H54 (cell line): ENCODE data around the gene TBCD.

Experiments used
- DNase-seq: peaks from one replicate; pipeline ENCODE4 v3.0.0; 2011; ENCODE audit warnings: low spot score, mixed read lengths; ENCODE audit not compliant: insufficient read length
- FAIRE-seq: peaks from 3 replicates; lab custom pipeline; 2011; peaks lifted over from hg19 to GRCh38; lab: Jason Lieb, UNC
- POLR2A ChIP-seq: IDR thresholded peaks from 2 replicates; pipeline ENCODE4 v1.6.1; 2011; ENCODE audit warnings: low read depth, mild to moderate bottlenecking, low read length

TBCD gene

DNA sequence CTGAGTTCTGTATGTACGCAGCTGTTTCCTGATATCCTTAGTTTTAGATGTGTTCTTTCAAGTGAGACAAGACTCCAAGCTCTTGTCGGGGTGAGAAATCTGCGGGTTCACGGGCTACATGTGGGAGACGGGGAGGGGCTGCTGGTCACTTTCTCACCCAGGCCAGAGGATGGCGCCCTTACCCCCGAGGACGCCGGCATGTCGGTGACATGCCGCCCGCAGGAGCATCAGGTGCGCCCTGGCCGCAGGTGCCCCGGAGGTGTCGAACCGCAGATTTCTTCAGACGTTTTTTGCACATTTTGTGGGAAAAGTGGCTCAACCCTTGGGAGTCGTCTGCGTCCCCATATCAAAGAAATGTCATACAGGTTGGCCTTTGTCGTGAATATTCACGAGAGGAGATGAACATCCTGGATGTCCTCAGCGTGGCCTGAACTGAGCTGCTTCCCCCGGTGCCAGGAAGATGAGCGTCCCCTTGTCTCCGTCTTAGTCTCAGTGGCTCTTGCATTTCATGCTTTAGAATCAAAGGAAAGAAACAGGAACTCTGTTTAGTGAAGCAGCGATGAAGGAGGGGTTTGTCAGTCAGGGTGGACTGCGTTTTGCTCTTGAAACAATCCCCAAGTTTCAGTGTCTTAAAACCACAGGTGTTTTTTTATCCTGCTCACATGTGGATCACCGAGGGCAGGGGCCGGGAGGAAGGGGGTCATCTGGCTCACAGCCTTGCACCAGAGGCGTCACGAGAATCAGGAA lies 163.3 kb downstream of the TBCD start:
- FAIRE-seq (no peak), DNase-seq (no peak)
- TF ChIP-seq POLR2A = no peak

DNA sequence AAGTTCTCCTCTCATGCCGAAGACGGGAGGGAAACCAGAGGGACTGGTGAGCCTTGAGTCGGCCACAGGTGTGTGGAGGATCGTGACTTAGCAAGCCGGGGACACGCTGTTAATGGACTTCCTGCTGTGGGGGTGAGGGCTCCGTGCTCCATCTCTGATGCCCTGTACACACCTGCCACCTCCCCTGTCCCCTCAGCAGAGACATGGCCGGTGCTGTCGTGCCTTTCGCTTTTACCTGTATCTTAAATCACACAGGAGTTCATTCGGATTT lies 163.8 kb downstream of the TBCD start:
- FAIRE-seq (no peak), DNase-seq (no peak)
- no peak for TF ChIP-seq POLR2A

DNA sequence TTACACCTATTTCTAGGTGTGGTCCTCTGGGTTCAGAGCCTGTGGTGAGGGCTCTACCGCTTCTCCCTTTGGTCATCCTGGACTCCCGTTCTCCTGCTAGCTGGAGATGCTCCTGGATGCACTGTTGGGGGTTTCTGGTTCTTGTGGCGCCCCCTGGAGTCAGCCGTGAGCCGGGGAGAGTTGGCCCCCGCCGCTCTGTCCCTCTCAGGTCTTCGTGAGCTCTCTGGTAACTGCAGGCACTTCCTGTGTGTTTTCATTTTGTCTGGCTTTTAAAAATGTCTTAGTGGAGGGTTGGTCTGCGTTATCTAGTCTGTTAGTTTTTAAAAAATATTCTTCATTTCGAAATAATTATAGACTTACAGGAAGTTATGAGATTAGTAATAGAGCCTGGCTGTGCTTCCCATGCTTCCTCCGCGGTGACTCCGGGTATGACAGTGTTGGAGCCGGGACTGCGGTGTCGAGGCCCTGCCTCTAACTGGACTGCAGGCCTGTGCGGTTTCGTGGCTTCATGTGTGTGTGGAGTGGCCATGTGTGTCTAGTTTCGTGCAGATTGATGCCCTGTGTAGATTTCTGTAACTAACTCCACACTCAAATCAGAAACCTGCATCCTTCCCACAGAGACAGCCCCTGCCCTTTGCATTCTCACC lies 166.0 kb downstream of the TBCD start:
- peak; percentile 33 for DNase-seq
- TF ChIP-seq POLR2A = no peak
- no peak for FAIRE-seq

DNA sequence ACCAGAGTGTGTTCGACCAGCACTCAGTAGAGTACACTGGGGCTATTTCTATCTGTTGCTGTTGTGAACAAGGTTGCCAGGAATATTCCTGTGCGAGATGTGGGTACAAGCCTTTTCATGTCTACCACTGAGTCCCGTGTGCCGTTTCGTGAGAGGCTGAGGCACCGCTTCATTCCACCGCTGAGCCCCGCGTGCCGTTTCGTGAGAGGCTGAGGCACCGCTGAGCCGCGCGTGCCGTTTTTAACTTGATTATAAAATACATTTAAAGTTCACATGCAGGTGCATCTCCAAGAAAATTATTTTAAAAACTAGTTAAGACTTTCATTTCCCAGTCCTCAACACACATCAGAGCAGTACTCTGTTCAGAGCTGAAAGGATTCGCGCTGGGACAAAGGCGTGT lies 166.6 kb downstream of the TBCD start:
- DNase-seq (no peak), FAIRE-seq (no peak)
- no peak for TF ChIP-seq POLR2A

DNA sequence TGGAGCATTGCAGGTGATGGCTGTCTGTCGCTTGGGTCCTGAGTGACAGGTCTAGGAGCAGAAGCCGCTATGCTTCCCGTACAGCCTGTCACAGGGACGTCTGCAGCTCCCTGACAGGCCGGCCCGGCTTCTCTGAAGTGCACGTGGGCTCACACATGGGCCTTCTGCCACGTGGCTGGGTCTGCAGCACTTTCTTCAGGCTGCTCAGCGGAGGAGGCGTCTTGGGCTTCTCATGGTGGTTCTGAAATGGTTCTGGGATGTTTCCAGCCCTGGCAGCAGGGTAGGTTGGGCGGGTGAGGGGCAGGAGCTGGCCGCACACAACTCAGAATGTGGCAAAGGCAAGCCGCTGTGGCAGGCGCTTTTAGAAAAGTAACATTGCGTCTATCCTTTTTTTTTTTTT lies 168.3 kb downstream of the TBCD start:
- no peak for FAIRE-seq
- no peak for TF ChIP-seq POLR2A

DNA sequence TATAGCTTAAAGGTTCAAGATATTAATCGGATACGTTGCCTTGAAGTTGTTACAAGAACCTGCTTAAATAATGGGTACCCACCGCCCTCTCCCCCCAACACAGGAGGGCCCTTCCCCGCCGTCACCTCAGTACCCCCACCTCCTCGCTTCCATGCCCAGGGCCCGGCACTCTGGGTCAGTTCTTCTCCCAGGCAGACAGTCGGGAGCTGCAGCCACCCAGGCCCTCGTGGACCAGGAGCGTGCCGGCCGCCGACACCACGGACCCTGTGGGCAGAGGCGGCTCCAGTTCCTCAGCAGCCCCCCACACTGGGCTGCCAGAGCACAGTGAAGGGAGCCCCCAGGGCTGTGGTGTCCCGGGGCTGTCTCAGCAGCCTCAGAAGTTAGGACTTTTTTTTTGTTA lies 168.8 kb downstream of the TBCD start:
- no peak for FAIRE-seq
- no peak for DNase-seq
- no peak for TF ChIP-seq POLR2A

More for the DNA sequence above, 168.3 kb downstream of the TBCD start:
- no peak for DNase-seq

DNA sequence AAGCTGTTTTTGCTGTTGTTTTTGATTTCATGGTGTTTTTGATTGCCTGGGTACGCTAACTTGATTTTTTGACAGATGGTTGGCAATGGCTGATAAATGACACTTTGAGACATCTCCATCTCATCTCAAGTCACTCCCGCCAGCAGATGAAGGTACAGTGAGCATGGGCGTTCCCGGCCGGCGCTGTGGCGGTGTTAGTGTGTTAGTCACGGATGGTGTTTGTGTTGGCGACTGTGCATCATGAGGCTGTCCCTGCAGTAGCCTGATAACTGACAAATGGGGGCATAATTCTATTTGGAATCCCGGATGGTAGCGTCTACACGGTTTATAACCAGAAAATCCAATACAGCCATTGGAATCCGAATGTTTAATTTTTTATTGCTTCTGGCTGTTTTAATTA lies 169.6 kb downstream of the TBCD start:
- FAIRE-seq (no peak), DNase-seq (no peak)
- TF ChIP-seq POLR2A = no peak

DNA sequence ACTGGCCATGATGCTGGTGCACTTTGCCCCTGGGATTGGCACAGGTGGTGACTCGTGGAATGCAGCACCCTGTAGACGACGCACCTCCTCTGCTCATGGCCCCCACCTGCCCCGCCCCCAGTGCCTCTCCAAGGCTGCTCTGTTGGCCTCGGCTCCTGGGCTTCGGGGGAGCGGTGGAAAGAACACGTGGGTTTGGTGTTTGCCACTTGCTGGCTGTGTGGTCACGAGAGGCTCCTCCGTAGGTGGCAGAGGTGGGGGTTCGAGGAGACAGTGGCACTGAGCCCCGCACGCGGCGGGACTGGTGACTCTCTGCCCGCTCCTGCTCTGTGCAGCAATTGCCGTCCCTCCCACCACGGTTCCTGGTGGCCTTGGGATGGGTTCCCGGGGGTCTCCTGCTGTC lies 170.8 kb downstream of the TBCD start:
- FAIRE-seq = no peak
- TF ChIP-seq POLR2A = no peak

DNA sequence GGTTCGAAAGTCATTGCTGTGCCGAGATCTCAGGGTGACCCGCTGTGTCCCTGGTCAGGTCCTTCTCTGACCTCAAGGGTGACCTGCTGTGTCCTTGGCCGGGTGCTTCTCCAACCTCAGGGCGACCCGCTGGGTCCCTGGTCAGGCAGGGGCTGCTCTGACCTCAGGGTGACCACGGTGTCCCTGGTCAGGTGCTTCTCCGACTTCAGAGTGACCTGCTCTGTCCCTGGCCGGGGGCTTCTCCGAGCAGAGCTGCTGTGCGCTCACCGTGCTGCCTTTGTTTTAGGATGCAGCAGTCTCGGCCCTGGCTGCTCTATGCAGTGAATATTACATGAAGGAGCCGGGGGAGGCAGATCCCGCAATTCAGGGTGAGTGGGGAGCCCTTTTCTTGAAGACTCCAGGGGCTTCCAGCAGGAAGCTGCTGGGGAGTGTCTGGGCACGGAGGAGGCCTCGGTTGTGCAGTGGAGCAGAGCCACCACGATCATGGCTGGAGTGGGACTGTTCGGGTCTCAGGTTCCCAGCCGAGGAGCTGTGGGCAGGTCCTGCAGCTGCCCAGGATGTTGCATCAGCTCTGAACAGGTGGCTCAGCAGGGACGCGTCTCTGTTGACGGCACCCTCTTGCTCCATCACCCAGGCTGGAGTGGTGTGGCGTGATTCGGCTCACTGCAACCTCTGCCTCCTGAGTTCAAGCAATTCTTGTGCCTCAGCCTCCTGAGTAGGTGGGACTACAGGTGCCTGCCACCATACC lies 171.7 kb downstream of the TBCD start:
- DNase-seq (no peak), FAIRE-seq (no peak)
- no peak for TF ChIP-seq POLR2A

More for the DNA sequence above, 170.8 kb downstream of the TBCD start:
- no peak for DNase-seq

DNA sequence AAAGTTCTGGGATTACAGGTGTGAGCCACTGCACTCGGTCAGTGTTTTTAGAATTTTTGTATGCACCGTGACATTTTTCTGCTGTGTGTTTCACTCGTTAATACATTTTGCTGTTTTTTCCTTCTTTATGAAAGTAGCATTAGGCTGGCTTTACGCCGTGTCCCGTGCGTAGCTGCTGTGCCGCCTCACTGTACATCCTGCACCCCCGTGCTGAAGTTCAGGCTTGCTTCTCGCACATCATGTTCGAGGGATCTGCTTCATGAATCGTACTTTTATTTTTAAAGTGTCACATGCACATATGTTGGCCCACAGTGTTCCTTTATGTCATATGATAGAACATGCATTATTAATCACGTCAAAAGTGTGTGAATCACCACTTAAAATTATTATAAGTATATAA lies 172.3 kb downstream of the TBCD start:
- DNase-seq (no peak), FAIRE-seq (no peak)
- no peak for TF ChIP-seq POLR2A

DNA sequence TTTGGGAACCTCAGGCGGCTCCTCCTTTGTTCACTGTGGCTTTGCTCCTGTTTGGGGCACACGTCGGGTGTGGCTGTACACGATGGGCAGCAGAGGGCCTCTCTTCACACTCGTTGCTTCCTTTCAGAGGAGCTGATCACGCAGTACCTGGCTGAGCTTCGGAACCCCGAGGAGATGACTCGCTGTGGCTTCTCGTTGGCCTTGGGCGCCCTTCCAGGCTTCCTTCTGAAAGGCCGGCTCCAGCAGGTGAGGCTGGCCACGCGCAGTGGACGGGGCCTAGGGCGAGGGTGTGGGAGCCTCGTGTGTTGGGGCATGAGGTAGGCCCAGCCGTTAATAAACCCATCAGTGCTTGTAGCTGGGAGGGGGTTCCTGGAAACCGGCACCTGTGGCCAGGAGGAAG lies 172.9 kb downstream of the TBCD start:
- DNase-seq (no peak), FAIRE-seq (no peak)
- no peak for TF ChIP-seq POLR2A

DNA sequence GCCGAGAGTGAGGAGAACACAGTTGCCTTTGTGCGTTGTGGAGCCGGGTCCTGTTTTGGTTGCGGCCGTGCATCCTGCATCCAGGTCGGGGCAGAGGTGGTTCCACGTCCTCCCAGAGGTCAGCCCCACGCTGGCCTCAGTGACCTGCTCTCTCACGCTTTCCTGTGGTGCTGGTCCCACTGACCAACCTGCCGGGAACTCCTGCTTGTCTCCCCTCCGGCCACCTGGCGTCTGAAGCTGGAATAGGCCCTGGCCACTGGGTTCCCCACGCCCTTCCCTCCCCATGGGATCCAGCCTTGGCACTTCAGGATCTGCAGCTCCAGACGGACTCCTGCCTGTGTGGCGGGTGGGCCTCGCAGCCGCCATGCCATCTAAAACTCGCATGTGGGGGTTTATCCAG lies 173.5 kb downstream of the TBCD start:
- TF ChIP-seq POLR2A = no peak
- DNase-seq = no peak
- no peak for FAIRE-seq

DNA sequence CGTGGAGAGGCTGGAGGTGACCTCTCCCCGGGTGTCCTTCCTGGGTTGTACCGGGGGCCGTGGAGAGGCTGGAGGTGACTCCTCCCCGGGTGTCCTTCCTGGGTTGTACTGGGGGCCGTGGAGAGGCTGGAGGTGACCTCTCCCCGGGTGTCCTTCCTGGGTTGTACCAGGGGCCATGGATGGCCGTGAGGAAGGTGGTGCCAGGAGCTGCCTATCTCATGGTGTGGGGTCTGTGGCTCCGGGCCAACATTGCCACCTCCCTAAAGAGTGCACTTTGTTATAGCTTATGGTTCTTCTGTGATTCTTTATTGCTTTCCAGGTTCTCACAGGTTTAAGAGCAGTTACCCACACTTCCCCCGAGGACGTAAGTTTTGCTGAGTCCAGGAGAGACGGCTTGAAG lies 174.2 kb downstream of the TBCD start:
- FAIRE-seq (no peak), DNase-seq (no peak)
- no peak for TF ChIP-seq POLR2A

DNA sequence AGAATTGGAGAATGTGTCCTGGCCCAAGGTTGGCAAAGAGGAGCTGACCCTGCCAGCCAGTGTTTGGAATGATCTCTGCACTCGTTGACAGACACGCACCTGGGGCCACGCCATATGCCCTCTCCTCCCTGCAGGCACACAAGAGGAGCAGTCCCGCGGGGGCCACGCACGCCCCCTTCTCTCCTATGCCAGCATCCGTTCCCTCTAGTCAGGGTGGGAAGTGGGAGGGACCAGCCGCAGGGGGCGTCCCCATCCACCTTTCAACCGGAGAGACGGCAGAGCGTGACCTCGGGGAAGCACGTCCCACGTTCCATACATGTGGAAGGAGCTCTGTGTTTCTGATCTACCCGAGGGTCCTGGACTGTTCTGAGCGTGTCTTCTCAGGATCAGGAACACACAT lies 174.9 kb downstream of the TBCD start:
- no peak for TF ChIP-seq POLR2A
- no peak for DNase-seq
- FAIRE-seq = no peak

DNA sequence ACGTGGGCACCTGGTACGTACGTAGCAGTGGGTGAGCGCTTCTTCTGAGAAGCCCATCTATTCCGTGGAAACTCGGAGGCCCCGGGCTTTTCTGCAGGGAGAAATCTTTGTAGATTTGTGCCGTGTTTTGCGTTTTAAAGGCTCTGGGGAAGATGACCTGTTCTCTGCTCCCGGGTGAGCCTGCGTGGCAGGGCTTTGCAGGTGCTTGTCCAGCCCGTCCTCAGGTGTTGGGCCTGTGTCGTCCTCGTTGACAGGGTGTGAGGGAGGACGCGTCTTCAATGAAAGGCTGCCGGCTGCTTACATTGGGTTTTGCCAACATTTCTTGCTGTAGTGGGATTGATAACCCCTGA lies 175.4 kb downstream of the TBCD start:
- TF ChIP-seq POLR2A = no peak
- DNase-seq (no peak), FAIRE-seq (no peak)
